ENCODE data around the gene C2orf68.
"Not testable (repeated sequence)": the region's sequence is repeated elsewhere in the genome, so short reads cannot be mapped to it uniquely, and the experiment has no call there.

Gene C2orf68

GRCh38 chr2:85577063-85577385 is 34.8 kb downstream of the C2orf68 start:
- TF ChIP-seq POLR2AphosphoS5 (IDR thresholded peaks at IDR 0.05; ENCODE audit: borderline replicate concordance, low read depth, low read length) (no peak), EZH2 (IDR thresholded peaks at IDR 0.05) (no peak), FOXP2 (optimal IDR thresholded peaks at IDR 0.05; ENCODE audit: control extremely low read depth, extremely low read length, insufficient read depth) (no peak)
- no peak for DNase-seq (ENCODE audit: low read depth, low spot score)
- no peaks in the 10 kb centered on the region for H3K9me3 ChIP-seq (ENCODE audit: low read depth, low read length)
- no peak overlapping the region for H3K27ac ChIP-seq
- no peak overlapping the region for H3K4me3 ChIP-seq
- H3K9ac ChIP-seq (ENCODE audit: insufficient read length): no peak overlapping the region
- no peaks in the 10 kb centered on the region for H3K36me3 ChIP-seq (ENCODE audit: insufficient read depth, low read length)

GRCh38 chr2:85575739-85576138 is 36.1 kb downstream of the C2orf68 start:
- DNase-seq (ENCODE audit: low read depth, low spot score): no peak
- Histone ChIP-seq H3K36me3 (ENCODE audit: insufficient read depth, low read length) (no peaks in the 10 kb centered on the region), H3K9ac (ENCODE audit: insufficient read length) (no peak overlapping the region), H3K9me3 (ENCODE audit: low read depth, low read length) (no peaks in the 10 kb centered on the region), H3K4me3 (no peak overlapping the region), H3K27ac (no peak overlapping the region)
- no peak for TF ChIP-seq POLR2AphosphoS5 (IDR thresholded peaks at IDR 0.05; ENCODE audit: borderline replicate concordance, low read depth, low read length)
- TF ChIP-seq EZH2 (IDR thresholded peaks at IDR 0.05): no peak
- no peak for TF ChIP-seq FOXP2 (optimal IDR thresholded peaks at IDR 0.05; ENCODE audit: control extremely low read depth, extremely low read length, insufficient read depth)

DNA sequence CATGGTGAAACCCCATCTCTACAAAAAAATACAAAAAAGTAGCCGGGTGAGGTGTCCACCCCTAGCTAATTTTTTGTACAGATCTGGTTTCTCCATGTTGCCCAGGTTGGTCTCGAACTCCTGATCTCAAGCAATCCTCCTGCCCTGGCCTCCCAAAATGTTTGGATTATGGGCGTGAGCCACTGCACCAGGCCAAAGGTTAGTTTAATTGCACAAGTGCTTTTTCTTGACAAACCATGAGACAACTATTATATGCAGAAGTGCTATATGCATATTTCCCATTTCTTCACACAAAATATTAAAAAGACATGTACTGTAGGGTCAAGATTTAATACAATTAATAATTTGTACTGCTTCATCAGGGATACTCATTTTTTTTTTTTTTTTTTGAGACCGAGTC is 45.6 kb downstream of the C2orf68 start:
- Histone ChIP-seq H3K9ac (ENCODE audit: insufficient read length) (no peak overlapping the region), H3K27ac (no peak overlapping the region), H3K36me3 (ENCODE audit: insufficient read depth, low read length) (no peaks in the 10 kb centered on the region), H3K4me3 (no peak overlapping the region), H3K9me3 (ENCODE audit: low read depth, low read length) (no peaks in the 10 kb centered on the region)
- no peak for TF ChIP-seq POLR2AphosphoS5 (IDR thresholded peaks at IDR 0.05; ENCODE audit: borderline replicate concordance, low read depth, low read length)
- TF ChIP-seq FOXP2 (optimal IDR thresholded peaks at IDR 0.05; ENCODE audit: control extremely low read depth, extremely low read length, insufficient read depth): no peak
- TF ChIP-seq EZH2 (IDR thresholded peaks at IDR 0.05): no peak
- DNase-seq (ENCODE audit: low read depth, low spot score): no peak

GRCh38 chr2:85564144-85564563 is 47.7 kb downstream of the C2orf68 start:
- TF ChIP-seq EZH2 (IDR thresholded peaks at IDR 0.05): no peak
- no peak for TF ChIP-seq FOXP2 (optimal IDR thresholded peaks at IDR 0.05; ENCODE audit: control extremely low read depth, extremely low read length, insufficient read depth)
- no peak for TF ChIP-seq POLR2AphosphoS5 (IDR thresholded peaks at IDR 0.05; ENCODE audit: borderline replicate concordance, low read depth, low read length)

DNA sequence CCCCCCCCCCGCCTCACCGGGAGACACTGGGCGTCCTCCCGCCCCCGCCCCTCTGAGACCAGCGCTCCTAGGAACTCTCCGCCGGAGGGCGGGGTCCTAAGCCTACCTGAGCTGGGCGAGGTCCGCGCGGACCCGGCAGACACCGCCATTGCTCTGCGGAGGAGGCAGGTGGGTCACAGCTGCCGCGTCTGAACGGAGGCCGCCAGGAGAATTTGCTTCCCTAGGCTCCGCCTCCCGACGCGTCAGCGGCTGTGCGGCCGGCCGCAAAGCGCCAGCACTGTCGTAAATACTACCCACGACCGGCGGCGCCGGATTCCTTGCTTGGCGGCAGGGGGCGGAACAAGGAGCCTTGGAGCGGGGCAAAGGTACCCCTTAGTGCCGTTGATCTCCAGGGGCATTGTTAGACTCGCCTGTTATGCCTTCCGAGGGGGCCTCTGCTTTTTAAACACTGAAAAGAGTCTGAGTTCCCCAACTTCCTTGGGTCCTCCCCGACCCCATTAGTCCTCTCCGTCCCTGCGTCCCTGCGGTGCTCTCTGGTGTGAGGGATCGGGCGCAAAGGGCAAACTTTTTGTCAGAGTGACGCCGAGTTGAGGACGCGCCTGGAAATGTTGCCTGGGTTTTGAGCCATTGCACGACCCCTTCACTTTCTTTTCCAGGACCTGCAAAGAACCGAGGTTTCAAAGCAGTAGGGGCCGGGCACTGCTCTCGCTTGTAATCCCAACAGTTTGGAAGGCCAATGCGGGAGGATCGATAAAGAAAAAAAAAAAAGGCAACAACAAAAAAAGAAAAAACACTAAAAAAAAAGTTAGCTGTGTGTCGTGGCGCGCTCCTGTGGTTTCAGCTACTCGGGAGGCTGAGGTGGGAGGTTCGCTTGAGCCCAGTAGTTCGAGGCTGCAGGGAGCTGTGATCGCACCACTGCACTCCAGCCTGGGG is 50.3 kb downstream of the C2orf68 start, which contains the start of gene GGCX:
GGCX (minus strand) TSS at position 214 of the 933 bp plus-strand sequence; CDS start at position 149, 65 bp downstream.
- Histone ChIP-seq H3K4me3 (peak within 1 kb of the TSS; percentile 95), H3K36me3 (ENCODE audit: insufficient read depth, low read length) (peaks cover 8% of the 10 kb centered on the region), H3K9me3 (ENCODE audit: low read depth, low read length) (no peaks in the 10 kb centered on the region), H3K9ac (ENCODE audit: insufficient read length) (peak within 1 kb of the TSS; percentile 96), H3K27ac (peak within 1 kb of the TSS; percentile 85)
- TF ChIP-seq FOXP2 (optimal IDR thresholded peaks at IDR 0.05; ENCODE audit: control extremely low read depth, extremely low read length, insufficient read depth) (peak; percentile 63), EZH2 (IDR thresholded peaks at IDR 0.05) (no peak), POLR2AphosphoS5 (IDR thresholded peaks at IDR 0.05; ENCODE audit: borderline replicate concordance, low read depth, low read length) (peak; percentile 94)
- peak; percentile 50 for DNase-seq (ENCODE audit: low read depth, low spot score)

More at GRCh38 chr2:85564144-85564563, 47.7 kb downstream of the C2orf68 start:
- no peak overlapping the region for H3K9ac ChIP-seq (ENCODE audit: insufficient read length)
- H3K4me3 ChIP-seq: no peak overlapping the region
- no peaks in the 10 kb centered on the region for H3K9me3 ChIP-seq (ENCODE audit: low read depth, low read length)
- H3K27ac ChIP-seq: peak overlapping the region; percentile 6; the same call in 1 of the 2 replicates
- DNase-seq (ENCODE audit: low read depth, low spot score): no peak
- no peaks in the 10 kb centered on the region; the same call in 1 of the 2 replicates for H3K36me3 ChIP-seq (ENCODE audit: insufficient read depth, low read length)

- H3K36me3 ChIP-seq (ENCODE audit: insufficient read depth, low read length): peaks cover 11% of the 10 kb centered on the region
- peak overlapping the region; percentile 70 for H3K9ac ChIP-seq (ENCODE audit: insufficient read length)
- no peak overlapping the region for H3K27ac ChIP-seq
- peak overlapping the region; percentile 95 for H3K4me3 ChIP-seq
- DNase-seq (ENCODE audit: low read depth, low spot score): no peak
- H3K9me3 ChIP-seq (ENCODE audit: low read depth, low read length): no peaks in the 10 kb centered on the region
- no peak for TF ChIP-seq EZH2 (IDR thresholded peaks at IDR 0.05)
- TF ChIP-seq POLR2AphosphoS5 (IDR thresholded peaks at IDR 0.05; ENCODE audit: borderline replicate concordance, low read depth, low read length): no peak
- no peak for TF ChIP-seq FOXP2 (optimal IDR thresholded peaks at IDR 0.05; ENCODE audit: control extremely low read depth, extremely low read length, insufficient read depth)
Measured at GRCh38 chr2:85560812-85561279, 51.0 kb downstream of the C2orf68 start.

DNA sequence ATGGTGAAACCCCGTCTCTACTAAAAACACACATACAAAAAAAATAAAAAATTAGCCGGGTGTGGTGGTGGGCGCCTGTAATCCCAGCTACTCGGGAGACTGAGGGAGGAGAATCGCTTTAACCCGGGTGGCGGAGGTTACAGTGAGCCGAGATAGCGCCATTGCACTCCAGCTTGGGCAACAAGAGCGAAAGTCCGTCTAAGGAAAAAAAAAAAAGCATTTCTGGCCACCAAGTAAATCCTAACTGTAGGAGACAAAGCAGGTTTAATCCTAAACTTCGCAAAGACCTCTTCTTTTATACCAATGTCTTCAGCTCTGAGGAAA is 51.5 kb downstream of the C2orf68 start:
- not testable (repeated sequence) for H3K27ac ChIP-seq; H3K9me3 ChIP-seq (ENCODE audit: low read depth, low read length); DNase-seq (ENCODE audit: low read depth, low spot score)
- Histone ChIP-seq H3K36me3 (ENCODE audit: insufficient read depth, low read length) (peaks cover 13% of the 10 kb centered on the region), H3K9ac (ENCODE audit: insufficient read length) (peak overlapping the region; percentile 70), H3K4me3 (peak overlapping the region; percentile 95)

DNA sequence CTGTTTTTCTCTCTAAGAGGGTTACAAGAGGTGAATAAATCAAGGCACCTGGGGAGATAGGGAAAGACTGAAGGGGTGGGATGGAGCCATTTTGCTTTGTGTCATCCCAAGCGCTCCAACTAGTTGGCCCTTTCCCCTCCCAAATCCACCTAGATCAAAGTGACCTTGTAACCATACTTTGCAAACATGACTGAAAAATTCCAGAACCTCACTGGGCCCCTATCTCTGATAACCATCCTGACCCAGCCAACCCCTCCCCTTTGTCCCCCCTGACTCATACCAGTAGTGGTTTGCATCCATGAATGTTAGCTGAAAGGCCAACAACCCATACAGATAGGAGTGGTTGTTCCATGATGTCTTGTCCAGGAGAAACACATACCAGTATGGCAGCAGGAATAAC is 53.7 kb downstream of the C2orf68 start:
- DNase-seq (ENCODE audit: low read depth, low spot score): no peak
- Histone ChIP-seq H3K36me3 (ENCODE audit: insufficient read depth, low read length) (peaks cover 25% of the 10 kb centered on the region), H3K9me3 (ENCODE audit: low read depth, low read length) (no peaks in the 10 kb centered on the region), H3K27ac (no peak overlapping the region), H3K9ac (ENCODE audit: insufficient read length) (no peak overlapping the region), H3K4me3 (no peak overlapping the region)
- TF ChIP-seq FOXP2 (optimal IDR thresholded peaks at IDR 0.05; ENCODE audit: control extremely low read depth, extremely low read length, insufficient read depth) (no peak), POLR2AphosphoS5 (IDR thresholded peaks at IDR 0.05; ENCODE audit: borderline replicate concordance, low read depth, low read length) (no peak), EZH2 (IDR thresholded peaks at IDR 0.05) (no peak)

Measured in SK-N-MC (cell line).